LNCAP (cell line): ENCODE results near the gene TBC1D13.

Experiments used
- CTCF ChIP-seq: fragments of 450-650 bp; IDR thresholded peaks from 2 replicates; pipeline ENCODE4 v1.5.1; 2017; ENCODE audit warnings: mild to moderate bottlenecking

Gene TBC1D13

GRCh38 chr9:128847803-128848202 is 60.8 kb downstream of the TBC1D13 start:
- no peak for TF ChIP-seq CTCF

GRCh38 chr9:128851779-128852600 is 64.9 kb downstream of the TBC1D13 start:
- TF ChIP-seq CTCF = peak; percentile 64
